ENCODE results near the gene KLHL40.

- TF ChIP-seq EZH2 (IDR thresholded peaks at IDR 0.05; ENCODE audit: low read length, missing control alignments) (no peak), CTCF (conservative IDR thresholded peaks at IDR 0.05 in 1 of 2, IDR thresholded peaks at IDR 0.05 in 1 of 2; ENCODE audit: low read depth in 1 of 2, low read length in 2 of 2) (no peak)
Measured at GRCh38 chr3:42719002-42719401, 33.7 kb downstream of the KLHL40 start.

All from fibroblast of lung (primary cell).